Esophagus muscularis mucosa (tissue), 4 donors: ENCODE measurements around the gene EEF1AKMT3. TPM values are rescaled to one million over a fixed set of nuclear protein-coding genes. Genes with fewer than 3 reads are reported as not detected.
"Not testable (repeated sequence)": the region's sequence is repeated elsewhere in the genome, so short reads cannot be mapped to it uniquely, and the experiment has no call there.

Experiments
- DNase-seq: peaks from one replicate; pipeline ENCODE4 v3.0.0-alpha.2; 2017; ENCODE audit errors: extremely low spot score
- H3K27ac ChIP-seq, 4 donors: fragments of 200-600 bp; sonication (generic); replicated peaks in 1 of 4; 1 replicate in 3 of 4; 2 replicates in 1 of 4; pipeline ENCODE4 v1.5.1; 2016 to 2019; ENCODE audit warnings: mild to moderate bottlenecking in 1 of 4
- H3K27me3 ChIP-seq, 4 donors: fragments of 200-600 bp; sonication (generic); one replicate each; pipeline versions ENCODE4 v1.5.1 to v1.6.0; 2016 to 2019
- H3K36me3 ChIP-seq, 4 donors: fragments of 200-600 bp; sonication (generic); one replicate each; pipeline ENCODE4 v1.5.1; 2016 to 2019
- H3K4me1 ChIP-seq, 4 donors: fragments of 200-600 bp; sonication (generic); one replicate each; pipeline ENCODE4 v1.5.1; 2016 to 2019
- H3K4me3 ChIP-seq, 4 donors: fragments of 200-600 bp; sonication (generic); 1 replicate in 2 of 4; 2 replicates in 2 of 4; pipeline ENCODE4 v1.5.1; 2016 to 2019; ENCODE audit warnings: mild to moderate bottlenecking in 4 of 4, moderate library complexity in 1 of 4
- H3K9me3 ChIP-seq, 4 donors: fragments of 200-600 bp; sonication (generic); 1 replicate in 3 of 4; 2 replicates in 1 of 4; pipeline ENCODE4 v1.5.1; 2016 to 2019
- CTCF ChIP-seq, 3 experiments: fragments of 200-600 bp in 2 of 3; fragments of 450-650 bp in 1 of 3; sonication (generic) in 2 of 3; IDR thresholded peaks; one replicate each; pipeline ENCODE4 v1.5.1; 2017 to 2019; ENCODE audit warnings: antibody characterized with exemption in 3 of 3, mild to moderate bottlenecking in 2 of 3, moderate library complexity in 1 of 3
- EP300 ChIP-seq: sonication (generic); formaldehyde crosslinking; IDR thresholded peaks from one replicate; pipeline ENCODE4 v1.6.1; 2017; ENCODE audit warnings: antibody characterized with exemption
- POLR2A ChIP-seq: fragments of 450-650 bp; IDR thresholded peaks from one replicate; pipeline ENCODE4 v1.6.1; 2017; ENCODE audit warnings: antibody characterized with exemption, moderate library complexity, mild to moderate bottlenecking, low read depth
- POLR2AphosphoS5 ChIP-seq, 2 donors: sonication (generic); formaldehyde crosslinking; IDR thresholded peaks; one replicate each; pipeline ENCODE4 v1.6.1; 2017; ENCODE audit warnings: antibody characterized with exemption in 2 of 2
- WGBS: methylation state at CpG from one replicate; pipeline ENCODE4 v1.1.5; 2018; 5-methylcytosine and 5-hydroxymethylcytosine counted together
- intact Hi-C: fragments of 100-400 bp; cut with DNase I; formaldehyde crosslinking; loops from one replicate; pipeline ENCODE4 v1.15.1; 2023
- total RNA-seq, 4 donors: library from RNA; depleted of rRNA; stranded (reverse); fragments of >200 nt; gene quantifications; one replicate each; pipeline versions ENCODE4 v1.1.0 to v1.2.1, GENCODE V29; 2016

EEF1AKMT3 gene
- total RNA-seq, 4 donors from 2014 or later: 6.6 to 13.2 (median 10.0) TPM

- intact Hi-C loops: no loop called here
- H3K4me3 ChIP-seq: no peak overlapping the region
- no peak for DNase-seq
- H3K9me3 ChIP-seq: no peaks in the 10 kb centered on the region
- H3K4me1 ChIP-seq: peaks cover 46 to 71% (median 68%) of the 10 kb centered on the region in 4 donors
- WGBS: 50% methylated on average over 5 of the region's 5 CpGs
- no peak for TF ChIP-seq EP300
- no peak for TF ChIP-seq CTCF (IDR thresholded peaks at IDR 0.05)
- no peak for TF ChIP-seq POLR2A
- no peak for TF ChIP-seq POLR2AphosphoS5 (IDR thresholded peaks at IDR 0.05)
- peak overlapping the region; percentile 6 to 68 (median 31) for H3K27ac ChIP-seq
- peaks cover 16 to 54% (median 43%) of the 10 kb centered on the region in 4 donors for H3K36me3 ChIP-seq
- no peaks in the 10 kb centered on the region for H3K27me3 ChIP-seq
Observed at GRCh38 chr12:57816855-57817151, 44.4 kb downstream of the EEF1AKMT3 start.

GRCh38 chr12:57817261-57817989 is 45.0 kb downstream of the EEF1AKMT3 start:
- no peak for DNase-seq
- peaks cover 22 to 54% (median 43%) of the 10 kb centered on the region in 4 donors for H3K36me3 ChIP-seq
- no peaks in the 10 kb centered on the region for H3K9me3 ChIP-seq
- H3K4me1 ChIP-seq: peaks cover 51 to 77% (median 75%) of the 10 kb centered on the region in 4 donors
- intact Hi-C loops: no loop called here
- 80% methylated on average over 8 of the region's 8 CpGs for WGBS
- H3K4me3 ChIP-seq: no peak overlapping the region
- peak overlapping the region; percentile 1 to 68 (median 50) for H3K27ac ChIP-seq
- no peaks in the 10 kb centered on the region for H3K27me3 ChIP-seq
- TF ChIP-seq POLR2AphosphoS5 (IDR thresholded peaks at IDR 0.05): no peak
- TF ChIP-seq EP300: no peak
- TF ChIP-seq POLR2A: no peak
- no peak for TF ChIP-seq CTCF (IDR thresholded peaks at IDR 0.05)

- H3K9me3 ChIP-seq, intact Hi-C loops, DNase-seq, H3K4me3 ChIP-seq, H3K27me3 ChIP-seq: not testable (repeated sequence)
- Histone ChIP-seq H3K4me1 (peaks cover 54 to 83% (median 80%) of the 10 kb centered on the region in 4 donors), H3K27ac (peak overlapping the region; percentile 1 to 68 (median 50)), H3K36me3 (peaks cover 28 to 54% (median 43%) of the 10 kb centered on the region in 4 donors)
- WGBS: 57% methylated on average over 1 of the region's 3 CpGs
Observed at GRCh38 chr12:57817990-57818331, 45.5 kb downstream of the EEF1AKMT3 start.

- WGBS: 52% methylated on average over 8 of the region's 8 CpGs
- Histone ChIP-seq H3K27ac (peak overlapping the region in 1 of 4 donors; percentile 54), H3K36me3 (peaks cover 49 to 69% (median 62%) of the 10 kb centered on the region in 4 donors), H3K4me1 (peaks cover 49 to 88% (median 78%) of the 10 kb centered on the region in 4 donors)
- H3K27me3 ChIP-seq, H3K9me3 ChIP-seq, H3K4me3 ChIP-seq, intact Hi-C loops, DNase-seq: not testable (repeated sequence)
Observed at GRCh38 chr12:57820119-57820518, 47.7 kb downstream of the EEF1AKMT3 start.

GRCh38 chr12:57821015-57821414 is 48.6 kb downstream of the EEF1AKMT3 start:
- H3K4me3 ChIP-seq, DNase-seq, H3K9me3 ChIP-seq, intact Hi-C loops, H3K27me3 ChIP-seq: not testable (repeated sequence)
- H3K27ac ChIP-seq: peak overlapping the region in 1 of 4 donors; percentile 54
- H3K36me3 ChIP-seq: peaks cover 58 to 75% (median 70%) of the 10 kb centered on the region in 4 donors
- peaks cover 40 to 85% (median 74%) of the 10 kb centered on the region in 4 donors for H3K4me1 ChIP-seq
- 67% methylated on average over 3 of the region's 5 CpGs for WGBS

- TF ChIP-seq POLR2AphosphoS5 (IDR thresholded peaks at IDR 0.05) (no peak), CTCF (IDR thresholded peaks at IDR 0.05) (no peak)
- intact Hi-C loops: no loop called here
- H3K4me1 ChIP-seq: peaks cover 39 to 85% (median 71%) of the 10 kb centered on the region in 4 donors
- H3K4me3 ChIP-seq: no peak overlapping the region
- DNase-seq: no peak
- 77% methylated on average over 9 of the region's 10 CpGs for WGBS
- H3K9me3 ChIP-seq: no peaks in the 10 kb centered on the region
- no peaks in the 10 kb centered on the region for H3K27me3 ChIP-seq
- H3K27ac ChIP-seq: peak overlapping the region in 3 of 4 donors; percentile 18 to 54 (median 28)
- peaks cover 65 to 82% (median 76%) of the 10 kb centered on the region in 4 donors for H3K36me3 ChIP-seq
Observed at GRCh38 chr12:57821474-57822214, 49.2 kb downstream of the EEF1AKMT3 start.
